NOMO-1 treated with DMSO at 0.1 percent for 48 hours (cell line): ENCODE measurements around the gene RASAL2.

Experiments used
- DNase-seq: peaks from one replicate; lab custom pipeline; 2025; ENCODE audit not compliant: unreplicated experiment; lab: John Stamatoyannopoulos, UW

The RASAL2 gene

GRCh38 chr1:178483251-178483957, 389.5 kb downstream of the RASAL2 start:
- no peak for DNase-seq

DNA sequence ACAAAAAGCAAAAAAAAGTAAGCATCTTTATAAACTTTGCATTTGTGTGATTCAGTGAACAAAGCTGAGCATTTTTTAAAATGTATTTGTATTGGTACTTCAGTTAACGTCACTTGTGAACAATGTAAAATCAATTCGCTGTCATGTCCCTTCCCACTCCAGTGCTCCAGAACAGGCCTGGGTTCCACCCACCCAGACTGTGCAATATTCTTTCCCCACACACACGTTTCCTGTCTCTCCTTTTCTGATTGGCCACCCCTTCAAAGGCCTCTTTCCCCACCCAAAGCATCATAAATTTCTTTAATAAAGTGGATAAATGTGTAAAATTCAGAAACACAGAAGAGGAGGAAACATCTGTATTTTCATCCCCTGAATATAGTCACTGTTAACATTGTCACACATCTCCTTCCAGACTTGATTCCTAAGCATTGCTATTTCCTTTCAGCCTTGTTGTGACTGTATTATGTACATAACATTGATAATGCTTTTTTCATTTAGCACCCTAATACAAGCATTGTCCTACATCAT, 390.9 kb downstream of the RASAL2 start:
- DNase-seq = no peak

DNA sequence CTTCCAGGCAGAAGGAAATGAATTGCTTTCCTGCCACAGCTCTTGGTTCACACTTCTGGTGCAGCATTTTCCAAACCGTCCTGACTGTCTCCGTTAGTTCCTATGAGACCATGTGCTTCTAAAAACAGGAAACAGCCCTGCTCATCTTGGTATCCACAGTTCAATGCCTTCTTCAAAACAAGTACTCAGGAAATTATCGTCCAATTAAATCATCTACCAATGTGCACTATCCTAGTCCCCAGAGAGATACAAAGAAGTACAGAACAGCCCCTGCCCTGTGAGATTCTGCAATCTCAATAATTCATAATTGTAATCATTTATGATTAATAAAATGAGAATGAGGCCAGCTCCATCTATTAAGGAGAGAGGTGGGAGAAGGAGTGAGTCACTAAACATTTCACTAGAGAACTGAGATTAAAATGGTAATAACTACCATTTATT, 391.7 kb downstream of the RASAL2 start:
- DNase-seq = no peak

DNA sequence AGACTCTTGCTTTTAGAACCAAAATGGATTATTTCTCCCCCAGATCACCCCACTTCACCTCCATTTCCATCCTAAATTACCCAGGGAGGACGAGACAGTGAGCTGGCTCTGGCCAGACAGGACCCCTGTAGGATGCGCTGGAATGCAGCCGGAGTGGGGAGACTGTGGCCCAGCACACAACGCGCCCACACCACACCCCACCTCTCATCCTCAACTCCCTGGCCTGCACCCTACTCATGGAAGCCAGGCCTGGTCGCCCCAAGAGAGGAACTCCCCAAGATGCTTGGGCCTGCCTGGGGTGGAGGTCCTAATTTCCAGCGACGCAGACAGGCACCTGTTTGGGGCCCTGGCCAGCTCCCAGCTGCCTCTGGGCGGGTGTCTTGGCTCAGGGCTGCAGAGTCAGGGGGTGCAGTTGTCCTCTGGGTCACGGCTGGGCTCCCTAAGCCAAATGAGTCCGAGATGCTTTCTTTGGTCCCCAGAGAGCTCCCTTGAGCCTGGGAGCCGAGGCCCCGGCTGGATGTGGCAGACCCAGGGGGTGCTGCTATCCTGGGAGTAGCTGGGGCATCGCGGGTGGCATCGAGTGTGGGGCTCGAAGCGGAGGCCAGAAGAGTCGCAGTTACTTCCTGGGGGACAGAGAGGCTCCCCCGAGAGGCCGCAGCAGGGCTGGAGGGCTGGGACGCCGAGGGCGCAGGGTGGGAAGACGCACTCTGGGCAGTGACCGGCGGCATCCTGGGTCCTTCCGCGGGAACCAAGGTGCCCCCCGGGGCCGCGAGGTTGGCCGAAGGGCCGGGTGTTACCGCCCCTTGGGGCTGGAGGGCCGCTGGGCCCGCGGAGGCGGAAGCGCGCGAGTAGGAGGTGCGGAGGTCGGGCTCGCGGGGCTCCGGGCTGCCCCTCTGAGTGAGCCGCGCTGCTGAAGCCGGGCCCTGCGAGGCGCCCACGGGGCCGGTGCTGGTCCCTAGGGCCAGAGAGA, 392.5 kb downstream of the RASAL2 start:
- no peak for DNase-seq

DNA sequence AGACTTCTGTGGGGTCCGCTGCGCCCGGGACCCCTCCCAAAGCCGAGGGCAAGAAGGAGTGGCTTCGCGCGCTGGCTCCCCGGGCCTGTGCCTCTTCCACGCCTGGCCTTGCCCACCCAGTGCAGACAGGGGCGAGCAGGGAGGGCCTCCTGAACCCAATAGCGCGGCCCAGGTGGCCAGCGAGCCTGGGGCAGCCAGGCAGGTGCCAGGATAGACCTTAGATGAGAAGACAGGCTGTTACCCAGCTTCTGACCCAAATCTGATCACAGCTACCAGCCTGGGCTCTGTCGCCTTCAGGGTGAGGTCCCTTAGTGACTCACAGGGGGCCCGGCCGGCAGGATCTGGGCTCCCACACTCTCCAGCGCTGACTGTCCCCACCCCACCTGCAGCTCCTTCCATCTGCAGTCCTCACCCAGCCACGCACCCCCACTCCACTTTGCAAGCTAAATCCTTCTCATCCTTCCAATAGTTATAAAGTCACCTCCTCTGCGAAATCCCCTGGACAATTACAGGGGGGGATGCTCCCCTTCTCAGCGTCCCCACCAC, 393.2 kb downstream of the RASAL2 start:
- no peak for DNase-seq

DNA sequence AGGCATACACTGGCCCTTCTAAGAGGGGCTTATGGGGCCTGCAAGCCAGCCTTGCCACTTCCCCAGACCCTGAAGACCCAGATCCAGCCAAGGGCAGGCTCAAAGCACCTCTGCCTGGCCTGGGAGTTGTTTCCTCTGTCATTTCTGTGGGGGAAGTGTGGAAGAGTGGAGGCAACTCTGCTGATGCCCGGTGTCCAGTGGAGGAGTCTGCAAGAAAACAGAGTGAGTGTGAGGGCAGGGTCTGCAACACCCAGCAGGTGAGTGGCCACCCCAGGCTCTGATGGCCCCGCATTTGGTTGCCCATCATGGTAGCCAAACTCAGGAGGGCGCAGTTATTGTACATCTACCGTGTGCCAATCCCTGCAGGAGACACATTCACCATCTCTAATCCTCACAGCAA, 394.5 kb downstream of the RASAL2 start:
- DNase-seq = no peak

- DNase-seq = no peak
Observed at GRCh38 chr1:178489399-178489798, 395.5 kb downstream of the RASAL2 start.

DNA sequence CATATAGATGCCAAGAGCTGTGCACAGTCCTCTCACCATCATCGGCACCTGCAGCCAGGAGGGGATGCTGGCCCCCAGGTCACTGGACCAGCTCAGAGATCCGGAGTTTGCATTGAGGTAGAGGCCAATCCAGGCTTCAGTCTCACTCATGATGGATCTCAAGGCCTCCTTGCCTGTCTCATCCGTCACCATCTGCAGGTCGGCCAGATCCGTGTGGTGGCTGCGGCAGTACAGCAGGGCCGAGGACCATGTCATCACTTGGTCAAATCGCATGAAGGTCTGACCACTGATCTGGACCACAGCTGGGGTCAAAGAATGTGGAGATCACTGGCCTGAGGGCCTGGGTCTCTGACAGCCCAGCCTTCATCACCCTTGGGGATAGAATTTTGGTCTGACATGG, 396.2 kb downstream of the RASAL2 start:
- no peak for DNase-seq

DNA sequence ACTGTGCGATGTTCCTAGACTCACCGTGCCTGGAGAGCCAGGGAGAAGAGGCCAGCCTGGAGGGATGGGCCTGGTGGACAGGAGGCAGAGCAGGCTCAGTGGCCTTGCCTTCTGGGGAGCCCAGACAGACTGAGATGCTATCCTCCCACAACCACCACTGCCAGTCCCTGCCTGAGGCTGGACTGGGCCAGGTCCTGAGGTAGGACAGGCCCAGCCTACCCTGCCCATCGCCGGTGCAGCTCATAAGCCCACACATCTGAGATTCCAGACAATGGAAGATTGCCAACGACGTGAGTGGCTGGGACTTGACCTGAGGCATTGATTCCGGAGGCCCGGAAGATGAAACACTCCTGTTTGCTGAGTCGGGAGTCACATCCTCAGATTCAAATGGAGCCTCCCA, 397.1 kb downstream of the RASAL2 start:
- DNase-seq = no peak

- no peak for DNase-seq
Observed at GRCh38 chr1:178491721-178492120, 397.8 kb downstream of the RASAL2 start.

DNA sequence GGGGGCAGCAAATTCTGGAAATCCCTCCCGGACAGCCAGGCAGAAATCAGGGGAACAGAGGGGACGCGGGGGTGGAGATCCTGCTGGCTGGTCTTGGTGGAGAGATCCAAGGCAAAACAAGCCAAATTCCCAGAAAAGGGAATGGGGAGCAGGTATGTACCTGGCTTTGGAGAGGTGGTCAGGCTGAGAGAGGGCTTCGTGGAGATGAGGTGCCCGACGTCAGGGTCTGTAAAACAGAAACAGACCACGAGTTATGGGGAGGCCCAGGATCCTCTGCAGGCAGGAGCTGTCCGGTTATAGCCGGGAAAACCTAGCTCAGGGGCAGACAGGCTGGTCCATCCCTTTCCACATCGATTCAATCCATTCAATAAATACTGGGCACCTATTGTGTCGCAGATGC, 398.4 kb downstream of the RASAL2 start:
- no peak for DNase-seq

DNA sequence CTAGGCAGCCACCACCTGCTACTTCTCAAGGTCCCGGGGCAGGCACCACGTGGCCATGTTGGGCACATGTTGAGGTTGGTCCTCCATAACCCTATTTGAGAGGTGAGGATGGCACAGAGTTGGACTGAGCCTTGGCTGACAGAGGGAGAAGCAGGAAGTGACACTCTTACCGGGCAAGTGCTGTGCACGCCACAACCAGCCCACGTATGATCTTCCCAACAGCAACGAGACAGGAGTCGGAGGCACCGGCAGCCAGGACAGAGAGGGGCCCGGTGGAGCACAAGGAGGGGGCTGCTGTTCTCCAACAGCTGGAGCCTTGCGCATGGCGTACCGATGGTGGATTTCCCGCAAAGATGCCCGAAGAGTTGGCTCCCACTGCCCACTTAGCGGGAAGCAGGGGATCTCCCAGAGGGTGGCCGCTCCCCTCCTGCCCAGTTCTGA, 399.4 kb downstream of the RASAL2 start:
- no peak for DNase-seq

GRCh38 chr1:178494569-178494971, 400.7 kb downstream of the RASAL2 start:
- no peak for DNase-seq

DNA sequence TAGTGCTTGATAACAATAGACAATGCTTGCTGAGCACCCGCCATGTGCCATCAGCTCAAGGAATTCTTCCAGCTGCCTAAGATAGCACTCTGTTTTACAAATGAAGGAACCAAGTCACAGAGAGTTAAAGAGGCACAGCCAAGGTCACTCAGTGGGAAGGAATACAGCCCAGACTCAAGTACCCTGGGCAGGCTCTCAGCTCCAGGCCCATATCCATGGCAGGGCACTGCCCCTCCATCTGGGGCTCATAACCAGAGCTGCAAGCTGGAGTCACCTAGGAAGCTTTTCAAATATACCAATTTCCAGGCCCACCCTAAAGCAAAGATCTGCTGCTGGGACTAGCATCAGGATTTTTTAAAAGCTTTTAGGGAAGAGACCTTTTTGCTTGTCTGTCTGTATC, 401.3 kb downstream of the RASAL2 start:
- DNase-seq = no peak

DNA sequence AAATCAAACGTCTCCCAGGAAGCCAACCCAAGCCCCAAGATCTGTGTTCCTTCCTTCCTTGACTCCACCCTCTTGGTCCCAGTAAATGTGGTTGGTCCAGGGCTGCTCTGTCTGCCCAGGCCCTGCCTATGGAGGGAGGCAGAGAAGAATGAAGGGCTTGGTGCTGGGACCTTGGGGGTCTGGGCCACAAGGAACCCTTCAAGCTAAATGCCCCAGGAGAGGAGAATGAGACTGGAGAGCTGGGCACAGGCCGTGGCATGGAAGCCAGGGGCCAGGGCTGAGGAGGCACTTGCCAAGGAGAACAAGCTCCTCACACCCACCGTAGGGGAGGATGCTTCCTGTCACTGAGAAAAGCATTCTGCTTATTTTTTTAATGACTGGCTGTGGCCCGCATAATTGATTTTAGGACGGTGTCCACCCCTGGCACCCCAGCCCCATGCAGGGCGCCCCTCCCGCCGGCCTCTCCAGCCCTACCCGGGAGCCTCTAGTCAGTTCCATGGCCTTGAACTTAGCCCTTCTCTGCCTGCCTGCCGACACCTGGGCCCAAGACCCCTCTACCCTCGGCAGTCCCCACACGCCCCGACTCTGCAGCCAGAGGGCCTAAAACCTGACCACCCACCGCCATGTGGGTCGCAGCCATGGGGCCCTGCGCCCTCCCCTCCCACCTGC, 402.0 kb downstream of the RASAL2 start:
- no peak for DNase-seq

DNA sequence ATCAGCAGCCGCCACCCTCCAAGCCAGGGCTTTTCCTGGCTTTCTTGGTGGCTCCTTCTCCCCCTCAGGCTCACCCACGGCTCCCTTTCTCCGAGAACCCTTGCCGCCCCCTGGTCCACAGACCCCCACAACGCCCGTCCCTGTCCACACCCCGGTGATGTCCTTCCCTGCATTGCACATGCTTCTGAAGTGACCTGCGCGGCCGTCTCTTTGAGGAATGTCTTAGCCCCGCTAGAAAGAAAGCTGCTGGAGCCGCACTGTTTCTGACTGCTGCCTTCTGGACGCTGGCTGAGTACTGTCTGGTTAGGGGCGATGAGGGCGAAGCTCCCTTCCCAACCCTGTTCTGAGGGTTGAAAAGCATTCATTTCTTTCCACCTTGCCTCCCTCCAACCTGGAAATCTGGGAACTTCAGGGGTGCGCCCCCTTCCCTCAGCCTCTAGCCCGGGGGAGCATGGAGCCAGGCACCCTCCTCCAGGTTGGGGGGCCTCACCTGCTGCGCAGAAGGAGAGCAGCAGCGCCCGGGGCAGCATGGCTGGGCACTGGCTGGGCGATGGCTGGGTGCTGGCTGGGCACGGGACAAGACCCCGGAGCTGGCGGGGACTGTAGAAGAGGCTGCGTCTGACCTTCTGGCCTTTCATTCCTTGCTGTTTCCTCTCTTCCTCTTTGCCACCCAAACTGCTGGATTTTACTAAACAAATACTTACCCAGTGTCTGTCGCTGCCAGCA, 402.7 kb downstream of the RASAL2 start, which contains the start of gene CLEC20A:
Gene CLEC20A (minus strand): TSS at position 555 of the 726 bp plus-strand sequence. CDS start 25 bp downstream, at position 530.
- no peak for DNase-seq

- no peak for DNase-seq
Observed at GRCh38 chr1:178497903-178498478, 404.1 kb downstream of the RASAL2 start.

- no peak for DNase-seq
Observed at GRCh38 chr1:178498896-178499675, 405.2 kb downstream of the RASAL2 start.
